H54 (cell line): ENCODE results near the gene STRIP1.

Experiments
- DNase-seq: peaks from one replicate; pipeline ENCODE4 v3.0.0; 2011; ENCODE audit warnings: low spot score, mixed read lengths; ENCODE audit not compliant: insufficient read length
- FAIRE-seq: peaks from 3 replicates; lab custom pipeline; 2011; peaks lifted over from hg19 to GRCh38; lab: Jason Lieb, UNC
- POLR2A ChIP-seq: IDR thresholded peaks from 2 replicates; pipeline ENCODE4 v1.6.1; 2011; ENCODE audit warnings: low read depth, mild to moderate bottlenecking, low read length

The STRIP1 gene

DNA sequence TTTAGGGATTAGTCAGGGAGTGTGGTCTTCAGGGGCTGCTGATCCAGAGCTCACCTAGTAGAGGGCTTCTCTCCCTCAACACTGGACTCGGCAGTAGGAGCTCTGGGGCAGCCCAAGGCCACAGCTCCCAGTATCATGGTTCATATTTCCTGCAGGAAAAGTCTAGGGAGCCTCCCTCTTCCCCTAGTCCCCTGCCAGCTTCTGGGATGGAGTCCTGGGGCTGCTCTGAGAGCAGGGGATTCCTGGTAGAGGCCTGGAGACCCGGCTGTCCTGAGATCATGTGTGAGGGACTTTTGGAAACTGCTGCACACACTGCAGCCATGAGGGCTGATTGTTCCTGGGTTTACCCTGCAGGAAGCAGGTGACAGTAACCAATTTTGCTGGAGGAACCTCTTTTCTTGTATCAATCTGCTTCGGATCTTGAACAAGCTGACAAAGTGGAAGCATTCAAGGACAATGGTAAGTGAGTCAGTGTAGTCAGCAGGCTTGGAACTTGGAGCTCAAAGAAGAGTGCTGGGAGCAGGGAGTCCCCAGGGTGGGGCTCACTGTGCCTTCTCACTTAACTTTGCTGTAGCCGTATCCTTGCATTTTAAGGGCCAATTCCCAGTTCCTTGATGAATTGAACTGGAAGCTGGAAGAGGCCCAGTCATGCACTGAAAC, 16.3 kb downstream of the STRIP1 start:
- no peak for DNase-seq
- no peak for FAIRE-seq
- TF ChIP-seq POLR2A, result no peak

DNA sequence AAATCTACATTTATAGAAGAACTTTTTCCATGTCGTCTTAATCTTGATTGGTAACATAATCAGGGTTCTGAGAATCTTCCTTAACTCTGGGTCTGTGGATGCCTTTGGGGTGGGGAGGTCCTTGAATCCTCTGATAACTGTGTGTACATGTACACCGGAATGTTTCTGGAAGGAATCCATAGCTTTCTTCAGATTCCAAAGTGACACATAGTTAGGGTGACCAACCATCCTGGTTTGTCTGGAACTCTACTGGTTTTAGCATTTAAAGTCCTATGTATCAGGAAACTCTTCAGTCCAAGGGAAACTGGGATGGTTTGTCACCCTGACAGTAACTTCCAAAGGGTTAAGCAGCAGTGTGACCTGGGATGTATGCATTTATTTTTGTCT, 16.8 kb downstream of the STRIP1 start:
- no peak for TF ChIP-seq POLR2A
- FAIRE-seq, result no peak
- no peak for DNase-seq

DNA sequence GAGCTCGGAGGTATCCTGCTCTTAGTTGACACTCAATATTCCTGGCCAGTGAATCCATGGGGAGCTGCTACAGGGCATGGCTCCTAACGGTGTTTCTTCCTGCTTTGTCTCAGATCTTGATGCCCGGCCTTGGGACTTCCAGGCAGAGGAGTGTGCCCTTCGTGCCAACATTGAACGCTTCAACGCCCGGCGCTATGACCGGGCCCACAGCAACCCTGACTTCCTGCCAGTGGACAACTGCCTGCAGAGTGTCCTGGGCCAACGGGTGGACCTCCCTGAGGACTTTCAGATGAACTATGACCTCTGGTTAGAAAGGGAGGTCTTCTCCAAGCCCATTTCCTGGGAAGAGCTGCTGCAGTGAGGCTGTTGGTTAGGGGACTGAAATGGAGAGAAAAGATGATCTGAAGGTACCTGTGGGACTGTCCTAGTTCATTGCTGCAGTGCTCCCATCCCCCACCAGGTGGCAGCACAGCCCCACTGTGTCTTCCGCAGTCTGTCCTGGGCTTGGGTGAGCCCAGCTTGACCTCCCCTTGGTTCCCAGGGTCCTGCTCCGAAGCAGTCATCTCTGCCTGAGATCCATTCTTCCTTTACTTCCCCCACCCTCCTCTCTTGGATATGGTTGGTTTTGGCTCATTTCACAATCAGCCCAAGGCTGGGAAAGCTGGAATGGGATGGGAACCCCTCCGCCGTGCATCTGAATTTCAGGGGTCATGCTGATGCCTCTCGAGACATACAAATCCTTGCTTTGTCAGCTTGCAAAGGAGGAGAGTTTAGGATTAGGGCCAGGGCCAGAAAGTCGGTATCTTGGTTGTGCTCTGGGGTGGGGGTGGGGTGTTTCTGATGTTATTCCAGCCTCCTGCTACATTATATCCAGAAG, 19.4 kb downstream of the STRIP1 start:
- FAIRE-seq, result no peak
- TF ChIP-seq POLR2A, result no peak
- no peak for DNase-seq

GRCh38 chr1:110055493-110056284, 21.3 kb downstream of the STRIP1 start:
- no peak for TF ChIP-seq POLR2A
- DNase-seq (no peak), FAIRE-seq (no peak)

- no peak for FAIRE-seq
These were observed 21.9 kb downstream of the STRIP1 start for GRCh38 chr1:110056285-110056683.

DNA sequence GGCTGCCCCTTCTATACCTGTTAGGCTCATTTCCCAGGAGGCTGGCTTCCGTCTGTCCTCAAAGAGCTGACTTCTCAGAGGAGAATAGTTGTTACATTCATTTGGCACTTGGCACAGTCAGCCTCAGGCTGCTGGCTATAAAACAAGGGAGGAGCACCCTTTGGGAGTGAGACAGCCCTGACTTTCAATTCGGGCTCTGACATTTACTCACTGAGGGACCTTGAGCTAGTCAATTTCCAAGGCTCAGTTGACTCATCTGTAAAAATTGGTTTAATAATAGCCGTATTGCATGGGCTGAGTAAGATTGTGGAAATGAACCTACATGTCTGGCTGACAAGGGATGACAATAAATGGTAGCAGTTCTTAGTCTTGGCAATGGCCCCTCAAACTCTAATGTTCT, 22.4 kb downstream of the STRIP1 start:
- DNase-seq (peak; percentile 44), FAIRE-seq (no peak)
- TF ChIP-seq POLR2A, result no peak

More at GRCh38 chr1:110056285-110056683, 21.9 kb downstream of the STRIP1 start:
- no peak for TF ChIP-seq POLR2A
- DNase-seq, result no peak

DNA sequence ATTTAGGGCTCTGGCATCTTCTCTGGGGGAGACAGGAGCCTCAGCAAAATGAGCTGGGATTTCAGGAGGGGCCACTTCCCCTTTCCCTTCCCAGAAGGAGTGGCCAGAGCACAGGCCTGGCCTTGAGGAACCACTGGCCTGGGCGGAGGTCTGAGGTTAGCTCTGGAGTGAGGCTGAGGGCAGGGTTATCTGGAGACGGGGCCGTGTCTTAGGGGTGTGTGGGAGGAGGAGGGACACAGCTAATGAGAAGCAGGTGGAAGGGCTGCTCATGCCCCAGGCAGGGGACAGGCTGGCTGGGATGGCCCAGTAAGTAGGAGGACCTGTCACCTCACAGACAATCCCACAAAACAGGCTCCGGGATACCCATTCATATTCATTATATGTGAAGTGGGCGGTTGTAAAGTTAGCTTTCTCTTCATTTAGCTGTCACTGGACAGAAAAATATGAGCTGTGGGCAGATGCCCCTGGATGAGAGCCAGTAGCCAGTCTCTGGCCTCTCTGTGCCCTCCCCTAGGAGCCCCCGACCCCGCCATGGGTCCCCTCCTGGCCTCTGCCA, 23.6 kb downstream of the STRIP1 start:
- no peak for DNase-seq
- no peak for FAIRE-seq

GRCh38 chr1:110058591-110058990, 24.2 kb downstream of the STRIP1 start:
- FAIRE-seq (no peak), DNase-seq (no peak)
- TF ChIP-seq POLR2A, result no peak

More for the DNA sequence above, 23.6 kb downstream of the STRIP1 start:
- no peak for TF ChIP-seq POLR2A

- FAIRE-seq (no peak), DNase-seq (no peak)
- no peak for TF ChIP-seq POLR2A
These were observed 24.9 kb downstream of the STRIP1 start for GRCh38 chr1:110059133-110059863.

DNA sequence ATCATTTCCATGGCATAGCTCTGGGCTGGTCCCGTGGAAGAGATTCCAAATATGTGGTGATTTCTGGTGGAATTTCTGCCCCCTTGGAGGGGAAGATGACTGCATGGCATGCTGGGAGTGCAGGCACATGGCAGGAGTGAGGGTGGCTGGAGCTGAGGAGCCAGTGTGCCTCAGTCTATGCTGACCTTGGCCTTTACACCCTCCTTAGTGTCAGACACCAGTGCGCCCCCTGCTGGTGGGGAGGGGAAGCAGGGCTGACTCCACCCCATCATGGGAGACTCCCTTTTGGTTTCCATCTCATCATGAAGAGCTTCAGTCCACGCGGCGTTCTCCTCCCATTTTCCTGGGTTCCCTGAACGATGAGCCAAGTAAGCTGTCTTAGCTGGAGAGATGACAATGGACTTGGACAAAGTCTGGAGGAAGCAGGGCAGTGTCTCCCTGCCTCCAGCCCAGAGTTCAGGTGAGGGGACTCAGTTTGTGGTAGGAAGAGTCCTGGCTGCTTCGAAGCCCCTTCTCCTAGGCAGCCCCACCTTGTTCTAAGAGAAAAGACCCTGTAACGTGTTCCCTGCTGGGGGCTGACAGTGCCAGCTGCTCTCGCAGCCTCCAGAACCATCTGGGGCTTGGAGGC, 25.7 kb downstream of the STRIP1 start:
- FAIRE-seq (no peak), DNase-seq (peak; percentile 51)
- TF ChIP-seq POLR2A, result no peak

DNA sequence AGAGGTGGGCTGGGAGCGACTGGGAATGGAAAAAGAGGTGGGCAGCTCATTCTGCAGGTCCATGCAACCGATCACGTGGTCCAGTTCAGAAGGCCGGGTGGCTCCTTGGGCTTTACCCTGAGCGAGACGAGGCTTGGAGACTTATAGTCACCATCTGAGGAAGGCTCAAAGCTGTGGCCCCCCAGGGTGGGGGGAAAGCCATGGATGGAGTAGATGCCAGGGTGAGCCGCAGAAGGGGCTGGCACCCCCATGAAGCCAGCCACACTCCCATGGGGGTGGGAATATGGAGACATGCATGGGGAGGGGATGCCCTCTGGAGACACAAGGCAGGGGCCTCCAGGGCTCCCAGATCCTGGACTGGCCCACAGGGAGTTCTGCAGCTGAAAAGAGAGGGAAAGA, 26.2 kb downstream of the STRIP1 start:
- FAIRE-seq (no peak), DNase-seq (no peak)
- TF ChIP-seq POLR2A, result no peak

DNA sequence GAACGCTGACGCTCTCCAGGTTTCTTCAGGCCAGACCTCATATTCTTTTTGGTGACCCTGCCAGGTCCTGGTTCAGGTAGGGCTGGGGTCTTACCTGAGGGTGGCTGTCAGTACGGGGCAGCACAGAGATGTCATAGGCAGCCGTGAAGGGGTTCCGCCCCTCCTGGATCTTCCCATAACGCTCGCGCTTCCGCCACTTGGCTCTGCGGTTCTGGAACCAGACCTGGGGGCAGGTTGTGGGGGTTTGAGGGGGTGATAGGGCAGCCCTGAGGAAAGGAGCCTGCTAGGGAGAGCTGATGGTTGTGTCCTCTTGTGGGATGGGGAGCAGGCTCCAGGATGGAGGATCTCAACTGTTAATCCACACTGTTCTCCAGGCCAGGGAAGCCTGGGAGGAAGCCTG, 26.9 kb downstream of the STRIP1 start:
- no peak for FAIRE-seq
- no peak for TF ChIP-seq POLR2A
- no peak for DNase-seq
